ENCODE measurements around the gene TAS2R8.

DNA sequence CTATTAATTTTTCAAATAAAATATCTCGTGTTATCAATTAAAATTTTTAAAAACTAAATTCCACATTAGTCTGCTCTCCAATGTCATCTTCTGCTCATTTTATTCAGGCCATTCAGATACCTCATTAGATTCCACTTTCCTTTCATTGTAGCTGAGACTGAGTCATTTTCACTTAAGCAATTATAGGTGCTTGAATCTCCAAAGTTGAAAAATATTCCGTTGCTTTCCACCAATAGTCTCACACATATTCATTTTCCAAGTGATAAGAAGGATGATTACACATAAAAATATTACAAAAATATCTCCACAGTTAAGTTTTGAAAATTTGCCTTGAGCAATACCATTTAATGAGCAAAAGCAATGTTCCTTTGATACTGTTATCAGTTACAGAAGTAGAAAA lies 47.4 kb downstream of the TAS2R8 start:
- no peak for TF ChIP-seq POLR2A (IDR thresholded peaks at IDR 0.05)
- TF ChIP-seq, protein P1, sequence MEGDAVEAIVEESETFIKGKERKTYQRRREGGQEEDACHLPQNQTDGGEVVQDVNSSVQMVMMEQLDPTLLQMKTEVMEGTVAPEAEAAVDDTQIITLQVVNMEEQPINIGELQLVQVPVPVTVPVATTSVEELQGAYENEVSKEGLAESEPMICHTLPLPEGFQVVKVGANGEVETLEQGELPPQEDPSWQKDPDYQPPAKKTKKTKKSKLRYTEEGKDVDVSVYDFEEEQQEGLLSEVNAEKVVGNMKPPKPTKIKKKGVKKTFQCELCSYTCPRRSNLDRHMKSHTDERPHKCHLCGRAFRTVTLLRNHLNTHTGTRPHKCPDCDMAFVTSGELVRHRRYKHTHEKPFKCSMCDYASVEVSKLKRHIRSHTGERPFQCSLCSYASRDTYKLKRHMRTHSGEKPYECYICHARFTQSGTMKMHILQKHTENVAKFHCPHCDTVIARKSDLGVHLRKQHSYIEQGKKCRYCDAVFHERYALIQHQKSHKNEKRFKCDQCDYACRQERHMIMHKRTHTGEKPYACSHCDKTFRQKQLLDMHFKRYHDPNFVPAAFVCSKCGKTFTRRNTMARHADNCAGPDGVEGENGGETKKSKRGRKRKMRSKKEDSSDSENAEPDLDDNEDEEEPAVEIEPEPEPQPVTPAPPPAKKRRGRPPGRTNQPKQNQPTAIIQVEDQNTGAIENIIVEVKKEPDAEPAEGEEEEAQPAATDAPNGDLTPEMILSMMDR (IDR thresholded peaks at IDR 0.05): no peak

Data from esophagus squamous epithelium (tissue), 4 donors.